Glomerular visceral epithelial cell (primary cell): ENCODE data around the gene ARL14EP.

Experiments
- DNase-seq: peaks from one replicate; pipeline ENCODE4 v3.0.0-alpha.2; 2016; ENCODE audit errors: extremely low spot score

ARL14EP gene

DNA sequence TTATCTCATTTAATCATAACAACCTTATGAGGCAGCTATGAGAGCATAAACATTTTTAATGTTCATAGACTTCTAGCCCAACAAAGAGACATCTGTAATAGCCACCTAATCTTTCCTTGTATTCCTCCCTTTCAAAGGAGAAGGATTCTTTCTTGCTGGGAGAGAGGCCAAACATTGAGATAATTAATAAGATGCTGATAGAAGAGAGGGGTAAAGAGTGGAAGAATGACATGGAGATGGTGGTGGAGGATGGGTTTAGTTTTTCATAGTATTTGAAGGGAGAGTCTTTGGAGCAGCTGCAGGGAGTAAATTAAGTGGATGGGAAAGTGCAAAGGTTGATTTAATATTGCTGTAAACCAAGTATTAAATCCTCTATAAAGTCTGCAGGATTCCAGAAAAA, 57.9 kb downstream of the ARL14EP start:
- no peak for DNase-seq

GRCh38 chr11:30381879-30382278, 59.0 kb downstream of the ARL14EP start:
- DNase-seq, result no peak
